HepG2 (cell line): ENCODE results near the gene DUSP2. TPM values are rescaled to one million over a fixed set of nuclear protein-coding genes. Genes with fewer than 3 reads are reported as not detected.
A peak's percentile ranks its signal among the peaks of the same experiment; 100 is the strongest.

Experiments
- ATAC-seq: fragments of 200-7000 bp; cut with Tn5 transposase; 3 replicates; pipeline ENCODE4 v1.9.1; 2020; ENCODE audit warnings: mild to moderate bottlenecking, moderate library complexity
- BruUV-seq: library from RNA; stranded (reverse); fragments of 400-500 nt; replicated peaks from 2 replicates; lab custom pipeline; 2021; lab: Mats Ljungman, UMichigan
- CTCF ChIA-PET: fragments of 300-600 bp; formaldehyde crosslinking; extraction: SDS; loops from one replicate; lab custom pipeline; 2021; ENCODE audit warnings: low total read pairs, inconsistent platforms, low intra/inter-chr PET ratio; lab: Yijun Ruan, JAX
- POLR2A ChIA-PET: fragments of 350-600 bp; sonication (Branson Sonifier 250); formaldehyde crosslinking; loops from one replicate; lab custom pipeline; 2020; ENCODE audit warnings: antibody characterized with exemption, inconsistent platforms; lab: Yijun Ruan, JAX
- DNase-seq: peaks from one replicate; pipeline ENCODE4 v3.0.0-alpha.2; 2015; ENCODE audit warnings: low spot score
- FAIRE-seq: peaks from 3 replicates; lab custom pipeline; 2011; peaks lifted over from hg19 to GRCh38; lab: Jason Lieb, UNC
- H2AFZ ChIP-seq: one replicate; pipeline ENCODE4 v1.6.1; 2011; ENCODE audit warnings: low read length, inconsistent platforms
- H3K27ac ChIP-seq: fragments of 300-600 bp; 3 replicates; pipeline ENCODE4 v1.8.0; 2011; ENCODE audit warnings: mixed run types, mild to moderate bottlenecking, mixed read lengths, low read length, inconsistent platforms; ENCODE audit not compliant: insufficient read depth; ENCODE audit errors: extremely low read length
- H3K27me3 ChIP-seq, 2 experiments: fragments of 200-600 bp in 1 of 2; 2 replicates in 1 of 2; 3 replicates in 1 of 2; pipeline versions ENCODE4 v1.6.0 to v1.8.0; 2011; ENCODE audit warnings: low read length in 2 of 2, mild to moderate bottlenecking in 2 of 2, moderate library complexity in 2 of 2, inconsistent platforms in 1 of 2; ENCODE audit not compliant: insufficient read depth in 2 of 2, control insufficient read depth in 1 of 2
- H3K36me3 ChIP-seq, 2 experiments: fragments of 200-600 bp in 1 of 2; replicated peaks in 1 of 2; 2 replicates in 1 of 2; 3 replicates in 1 of 2; pipeline versions ENCODE4 v1.5.1 to v1.8.0; 2011; ENCODE audit warnings: low read length in 2 of 2, inconsistent platforms in 1 of 2; ENCODE audit not compliant: insufficient read depth in 2 of 2, control insufficient read depth in 1 of 2
- H3K4me1 ChIP-seq: 2 replicates; pipeline ENCODE4 v1.5.1; 2012; ENCODE audit warnings: low read length, inconsistent platforms; ENCODE audit not compliant: insufficient read depth
- H3K4me2 ChIP-seq: 2 replicates; pipeline ENCODE4 v1.6.0; 2011; ENCODE audit warnings: low read depth, low read length, inconsistent platforms
- H3K4me3 ChIP-seq, 3 experiments: fragments of 200-600 bp in 1 of 3; sonication (generic), shearing (Covaris generic) in 1 of 3; replicated peaks in 1 of 3; 2 replicates each; pipeline ENCODE4 v1.5.1; 2011 to 2016; ENCODE audit warnings: low read length in 3 of 3, inconsistent platforms in 2 of 3, low read depth in 2 of 3, mild to moderate bottlenecking in 2 of 3, control low read depth in 1 of 3, mixed read lengths in 1 of 3; ENCODE audit not compliant: insufficient read depth in 1 of 3
- H3K79me2 ChIP-seq: one replicate; pipeline ENCODE4 v1.6.1; 2011; ENCODE audit warnings: low read length, inconsistent platforms; ENCODE audit not compliant: insufficient read depth
- H3K9ac ChIP-seq: 2 replicates; pipeline ENCODE4 v1.6.0; 2011; ENCODE audit warnings: mild to moderate bottlenecking, low read depth, low read length, inconsistent platforms; ENCODE audit not compliant: insufficient read depth
- H3K9me3 ChIP-seq: 2 replicates; pipeline ENCODE4 v1.5.1; 2012; ENCODE audit warnings: mild to moderate bottlenecking, low read length
- H4K20me1 ChIP-seq: 2 replicates; pipeline ENCODE4 v1.6.0; 2011; ENCODE audit warnings: inconsistent platforms, mild to moderate bottlenecking, low read length, moderate library complexity; ENCODE audit not compliant: insufficient read depth
- GLI4 ChIP-seq: sonication (generic); formaldehyde crosslinking; IDR thresholded peaks from 2 replicates; pipeline ENCODE4 v1.5.1; 2020; ENCODE audit warnings: missing genetic modification reagents, mild to moderate bottlenecking, moderate library complexity, borderline replicate concordance
- MED13 ChIP-seq: sonication (generic); formaldehyde crosslinking; IDR thresholded peaks from 2 replicates; pipeline ENCODE4 v1.5.0; 2020; ENCODE audit warnings: missing genetic modification reagents
- PBX3 ChIP-seq: sonication (generic); formaldehyde crosslinking; IDR thresholded peaks from 2 replicates; pipeline ENCODE4 v1.8.1; 2023; ENCODE audit warnings: missing genetic modification reagents, inconsistent platforms, borderline replicate concordance
- SPEN ChIP-seq: sonication (generic); formaldehyde crosslinking; IDR thresholded peaks from 2 replicates; pipeline ENCODE4 v1.5.1; 2020; ENCODE audit warnings: low read depth, mild to moderate bottlenecking, missing genetic modification reagents
- TEAD2 ChIP-seq: sonication (generic); formaldehyde crosslinking; IDR thresholded peaks from 2 replicates; pipeline ENCODE4 v1.9.0; 2021; ENCODE audit warnings: missing genetic modification reagents
- ZBTB3 ChIP-seq: sonication (generic); formaldehyde crosslinking; IDR thresholded peaks from 2 replicates; pipeline ENCODE4 v1.4.0; 2020; ENCODE audit warnings: low read depth, mild to moderate bottlenecking, moderate library complexity, missing genetic modification reagents, borderline replicate concordance
- ZFP37 ChIP-seq: sonication (generic); formaldehyde crosslinking; IDR thresholded peaks from 2 replicates; pipeline ENCODE4 v1.4.0; 2020; ENCODE audit warnings: missing genetic modification reagents, borderline replicate concordance
- ZNF207 ChIP-seq: fragments of 450-650 bp; IDR thresholded peaks from 2 replicates; pipeline ENCODE4 v1.6.1; 2016; ENCODE audit warnings: antibody characterized with exemption, borderline replicate concordance
- ZNF337 ChIP-seq: sonication (generic); formaldehyde crosslinking; IDR thresholded peaks from 2 replicates; pipeline ENCODE4 v1.5.1; 2020; ENCODE audit warnings: missing genetic modification reagents, low read depth, mild to moderate bottlenecking, borderline replicate concordance
- ZNF33B ChIP-seq: sonication (generic); formaldehyde crosslinking; IDR thresholded peaks from 2 replicates; pipeline ENCODE4 v1.5.1; 2020; ENCODE audit warnings: mild to moderate bottlenecking, missing genetic modification reagents
- ZNF34 ChIP-seq: sonication (generic); formaldehyde crosslinking; IDR thresholded peaks from 2 replicates; pipeline ENCODE4 v1.4.0; 2020; ENCODE audit warnings: mild to moderate bottlenecking, missing genetic modification reagents, borderline replicate concordance
- ZNF343 ChIP-seq: sonication (generic); formaldehyde crosslinking; IDR thresholded peaks from 2 replicates; pipeline ENCODE4 v1.4.0; 2020; ENCODE audit warnings: mild to moderate bottlenecking, missing genetic modification reagents
- ZNF672 ChIP-seq: sonication (generic); formaldehyde crosslinking; IDR thresholded peaks from 2 replicates; pipeline ENCODE4 v1.8.1; 2022; ENCODE audit warnings: missing genetic modification reagents
- WGBS: methylation state at CpG from one replicate; pipeline ENCODE4 v1.1.6; 2017; ENCODE audit warnings: low lambda C conversion rate; 5-methylcytosine and 5-hydroxymethylcytosine counted together
- in situ Hi-C: cut with HindIII; loops from 2 replicates; pipeline ENCODE4 v1.10.0; 2017; ENCODE audit warnings: low pct_unique_long_range_greater_than_20kb; ENCODE audit not compliant: extremely low pct_ligation_motif_present
- intact Hi-C: fragments of 100-400 bp; cut with micrococcal nuclease; formaldehyde crosslinking; loops from one replicate; pipeline ENCODE4 v1.10.0; 2022; ENCODE audit not compliant: unreplicated experiment
- polyA plus RNA-seq, 8 experiments: library from polyadenylated mRNA; depleted of rRNA in 3 of 8; stranded (reverse) in 7 of 8; unstranded in 1 of 8; fragments of >200 nt; fragmentation: Illumina TruSeq in 4 of 8; extraction: Trizol in 4 of 8; gene quantifications; 2 replicates each; pipeline versions ENCODE4 v1.2.1 to v1.2.3, GENCODE V29; 2011 to 2016; ENCODE audit warnings: low read depth in 4 of 8, missing spikeins in 1 of 8, mixed read lengths in 1 of 8; ENCODE audit not compliant: insufficient read depth in 1 of 8
- total RNA-seq, 5 experiments: library from RNA; depleted of rRNA; stranded (reverse); fragments of >200 nt; fragmentation: Illumina TruSeq; extraction: Trizol; gene quantifications; 2 replicates each; pipeline ENCODE4 v1.2.3, GENCODE V29; 2016; ENCODE audit warnings: low read depth in 1 of 5
- TF ChIP-seq, protein P1 (sequence below): sonication (generic); formaldehyde crosslinking; conservative IDR thresholded peaks from 2 replicates; pipeline ENCODE4 v1.8.1; 2023; ENCODE audit warnings: missing genetic modification reagents
- TF ChIP-seq, protein P2 (sequence below): sonication (generic); formaldehyde crosslinking; IDR thresholded peaks from one replicate; pipeline ENCODE4 v1.5.1; 2020; ENCODE audit warnings: mild to moderate bottlenecking, missing genetic modification reagents; ENCODE audit errors: not compliant biosample characterization

DUSP2 gene
- total and polyA plus RNA-seq, 2 of the 13 experiments (the other 11 are each of a cell fraction or from before 2014, with no cell fraction given): not detected

GRCh38 chr2:96097441-96097840 is 47.8 kb downstream of the DUSP2 start:
- intact Hi-C loops: no loop called here
- H3K36me3 ChIP-seq: no peaks in the 10 kb centered on the region
- no peaks in the 10 kb centered on the region for H3K79me2 ChIP-seq
- H3K4me2 ChIP-seq: no peak overlapping the region
- no peak for ATAC-seq
- H2AFZ ChIP-seq: no peak overlapping the region
- in situ Hi-C loops: no loop called here
- H3K9ac ChIP-seq: no peak overlapping the region
- no peaks in the 10 kb centered on the region for H3K4me1 ChIP-seq
- no peaks in the 10 kb centered on the region for H4K20me1 ChIP-seq
- BruUV-seq: no TSS peak
- DNase-seq: no peak
- CTCF ChIA-PET: no interaction called here
- H3K27ac ChIP-seq: no peak overlapping the region
- WGBS: 28% methylated on average over 5 of the region's 5 CpGs
- FAIRE-seq: peak; percentile 37
- H3K9me3 ChIP-seq: no peaks in the 10 kb centered on the region
- peaks cover 0 to 22% of the 10 kb centered on the region in 2 experiments; a peak in 4 of 5 replicates for H3K27me3 ChIP-seq
- H3K4me3 ChIP-seq: no peak overlapping the region
- POLR2A ChIA-PET: no interaction called here
- TF ChIP-seq ZNF207 (no peak), ZNF343 (CRISPR knock-in tag) (no peak), MED13 (no peak), TEAD2 (no peak), PBX3 (CRISPR knock-in tag) (no peak), ZNF33B (CRISPR knock-in tag) (no peak), SPEN (no peak), ZNF34 (CRISPR knock-in tag) (no peak), ZBTB3 (CRISPR knock-in tag) (no peak), ZFP37 (CRISPR knock-in tag) (no peak), ZNF337 (CRISPR knock-in tag) (no peak), GLI4 (no peak), ZNF672 (CRISPR knock-in tag) (no peak)
- TF ChIP-seq, protein P1, sequence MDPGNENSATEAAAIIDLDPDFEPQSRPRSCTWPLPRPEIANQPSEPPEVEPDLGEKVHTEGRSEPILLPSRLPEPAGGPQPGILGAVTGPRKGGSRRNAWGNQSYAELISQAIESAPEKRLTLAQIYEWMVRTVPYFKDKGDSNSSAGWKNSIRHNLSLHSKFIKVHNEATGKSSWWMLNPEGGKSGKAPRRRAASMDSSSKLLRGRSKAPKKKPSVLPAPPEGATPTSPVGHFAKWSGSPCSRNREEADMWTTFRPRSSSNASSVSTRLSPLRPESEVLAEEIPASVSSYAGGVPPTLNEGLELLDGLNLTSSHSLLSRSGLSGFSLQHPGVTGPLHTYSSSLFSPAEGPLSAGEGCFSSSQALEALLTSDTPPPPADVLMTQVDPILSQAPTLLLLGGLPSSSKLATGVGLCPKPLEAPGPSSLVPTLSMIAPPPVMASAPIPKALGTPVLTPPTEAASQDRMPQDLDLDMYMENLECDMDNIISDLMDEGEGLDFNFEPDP: no peak
- TF ChIP-seq, protein P2, sequence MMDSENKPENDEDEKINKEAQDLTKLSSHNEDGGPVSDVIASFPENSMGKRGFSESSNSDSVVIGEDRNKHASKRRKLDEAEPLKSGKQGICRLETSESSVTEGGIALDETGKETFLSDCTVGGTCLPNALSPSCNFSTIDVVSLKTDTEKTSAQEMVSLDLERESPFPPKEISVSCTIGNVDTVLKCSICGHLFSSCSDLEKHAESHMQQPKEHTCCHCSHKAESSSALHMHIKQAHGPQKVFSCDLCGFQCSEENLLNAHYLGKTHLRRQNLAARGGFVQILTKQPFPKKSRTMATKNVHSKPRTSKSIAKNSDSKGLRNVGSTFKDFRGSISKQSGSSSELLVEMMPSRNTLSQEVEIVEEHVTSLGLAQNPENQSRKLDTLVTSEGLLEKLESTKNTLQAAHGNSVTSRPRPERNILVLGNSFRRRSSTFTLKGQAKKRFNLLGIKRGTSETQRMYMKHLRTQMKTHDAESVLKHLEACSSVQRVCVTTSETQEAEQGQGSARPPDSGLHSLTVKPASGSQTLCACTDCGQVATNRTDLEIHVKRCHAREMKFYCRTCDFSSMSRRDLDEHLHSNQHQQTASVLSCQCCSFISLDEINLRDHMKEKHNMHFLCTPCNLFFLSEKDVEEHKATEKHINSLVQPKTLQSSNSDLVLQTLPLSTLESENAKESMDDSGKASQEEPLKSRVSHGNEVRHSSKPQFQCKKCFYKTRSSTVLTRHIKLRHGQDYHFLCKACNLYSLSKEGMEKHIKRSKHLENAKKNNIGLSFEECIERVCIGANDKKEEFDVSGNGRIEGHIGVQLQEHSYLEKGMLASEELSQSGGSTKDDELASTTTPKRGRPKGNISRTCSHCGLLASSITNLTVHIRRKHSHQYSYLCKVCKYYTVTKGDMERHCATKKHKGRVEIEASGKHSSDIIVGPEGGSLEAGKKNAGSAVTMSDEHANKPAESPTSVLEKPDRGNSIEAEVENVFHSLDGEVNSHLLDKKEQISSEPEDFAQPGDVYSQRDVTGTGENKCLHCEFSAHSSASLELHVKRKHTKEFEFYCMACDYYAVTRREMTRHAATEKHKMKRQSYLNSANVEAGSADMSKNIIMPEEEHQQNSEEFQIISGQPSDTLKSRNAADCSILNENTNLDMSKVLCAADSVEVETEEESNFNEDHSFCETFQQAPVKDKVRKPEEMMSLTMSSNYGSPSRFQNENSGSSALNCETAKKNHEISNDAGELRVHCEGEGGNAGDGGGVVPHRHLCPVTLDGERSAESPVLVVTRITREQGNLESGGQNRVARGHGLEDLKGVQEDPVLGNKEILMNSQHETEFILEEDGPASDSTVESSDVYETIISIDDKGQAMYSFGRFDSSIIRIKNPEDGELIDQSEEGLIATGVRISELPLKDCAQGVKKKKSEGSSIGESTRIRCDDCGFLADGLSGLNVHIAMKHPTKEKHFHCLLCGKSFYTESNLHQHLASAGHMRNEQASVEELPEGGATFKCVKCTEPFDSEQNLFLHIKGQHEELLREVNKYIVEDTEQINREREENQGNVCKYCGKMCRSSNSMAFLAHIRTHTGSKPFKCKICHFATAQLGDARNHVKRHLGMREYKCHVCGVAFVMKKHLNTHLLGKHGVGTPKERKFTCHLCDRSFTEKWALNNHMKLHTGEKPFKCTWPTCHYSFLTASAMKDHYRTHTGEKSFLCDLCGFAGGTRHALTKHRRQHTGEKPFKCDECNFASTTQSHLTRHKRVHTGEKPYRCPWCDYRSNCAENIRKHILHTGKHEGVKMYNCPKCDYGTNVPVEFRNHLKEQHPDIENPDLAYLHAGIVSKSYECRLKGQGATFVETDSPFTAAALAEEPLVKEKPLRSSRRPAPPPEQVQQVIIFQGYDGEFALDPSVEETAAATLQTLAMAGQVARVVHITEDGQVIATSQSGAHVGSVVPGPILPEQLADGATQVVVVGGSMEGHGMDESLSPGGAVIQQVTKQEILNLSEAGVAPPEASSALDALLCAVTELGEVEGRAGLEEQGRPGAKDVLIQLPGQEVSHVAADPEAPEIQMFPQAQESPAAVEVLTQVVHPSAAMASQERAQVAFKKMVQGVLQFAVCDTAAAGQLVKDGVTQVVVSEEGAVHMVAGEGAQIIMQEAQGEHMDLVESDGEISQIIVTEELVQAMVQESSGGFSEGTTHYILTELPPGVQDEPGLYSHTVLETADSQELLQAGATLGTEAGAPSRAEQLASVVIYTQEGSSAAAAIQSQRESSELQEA: no peak
